GM19438 (cell line): ENCODE measurements around the gene FMNL1.
A peak's percentile ranks its signal among the peaks of the same experiment; 100 is the strongest.
"Not testable (repeated sequence)": the region's sequence is repeated elsewhere in the genome, so short reads cannot be mapped to it uniquely, and the experiment has no call there.

Experiments
- ATAC-seq: cut with Tn5 transposase; IDR thresholded peaks from one replicate; pipeline ENCODE4 v1.9.1; 2021; ENCODE audit warnings: low read depth; ENCODE audit not compliant: unreplicated experiment

FMNL1 gene

DNA sequence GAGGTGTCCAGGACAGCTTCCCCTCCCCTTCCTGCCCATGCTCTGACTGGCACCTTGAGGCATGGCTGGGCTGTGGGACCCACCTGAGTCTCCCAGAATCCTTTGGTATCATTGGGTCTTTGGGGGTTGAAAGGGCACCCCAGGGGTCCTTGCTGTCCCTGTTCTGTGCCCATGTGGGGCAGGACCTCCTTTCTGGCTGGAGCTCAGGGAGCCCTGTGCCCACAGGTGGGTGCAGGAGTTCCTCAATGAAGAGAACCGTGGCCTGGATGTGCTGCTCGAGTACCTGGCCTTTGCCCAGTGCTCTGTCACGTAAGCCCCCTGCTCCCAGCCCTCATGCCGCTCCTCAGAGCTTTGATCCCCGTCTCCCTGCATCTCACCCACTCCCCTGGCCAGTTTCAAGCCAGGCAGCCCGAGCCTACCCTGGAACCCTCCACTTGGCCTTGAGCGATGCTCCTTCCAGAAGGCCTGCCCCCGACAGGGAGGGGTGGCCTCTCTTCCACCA, 11.8 kb downstream of the FMNL1 start:
- ATAC-seq: no peak

- no peak for ATAC-seq
Observed at GRCh38 chr17:45234641-45235415, 13.1 kb downstream of the FMNL1 start.

- ATAC-seq: no peak
Observed at GRCh38 chr17:45235416-45236281, 14.0 kb downstream of the FMNL1 start.

- no peak for ATAC-seq
Observed at GRCh38 chr17:45236282-45236606, 14.6 kb downstream of the FMNL1 start.

DNA sequence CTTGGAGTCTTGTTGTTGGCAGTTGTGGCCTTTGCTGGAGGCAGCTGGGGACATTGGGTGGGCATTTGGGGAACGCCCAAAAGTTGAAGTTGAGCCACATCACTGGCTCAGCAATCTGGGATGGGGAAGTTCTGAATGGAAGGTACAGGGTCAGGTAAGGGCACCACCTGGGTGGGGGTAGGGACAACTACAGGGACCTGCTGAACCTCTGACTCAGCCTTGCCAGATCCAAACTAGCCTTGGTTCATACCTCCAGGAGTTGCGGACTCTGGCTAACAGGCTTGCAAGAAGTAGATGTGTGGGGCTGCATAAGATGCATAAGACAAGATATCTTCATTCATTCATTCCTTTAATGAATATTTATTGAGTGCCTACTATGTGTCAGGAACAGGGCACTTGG, 16.0 kb downstream of the FMNL1 start:
- ATAC-seq: no peak

DNA sequence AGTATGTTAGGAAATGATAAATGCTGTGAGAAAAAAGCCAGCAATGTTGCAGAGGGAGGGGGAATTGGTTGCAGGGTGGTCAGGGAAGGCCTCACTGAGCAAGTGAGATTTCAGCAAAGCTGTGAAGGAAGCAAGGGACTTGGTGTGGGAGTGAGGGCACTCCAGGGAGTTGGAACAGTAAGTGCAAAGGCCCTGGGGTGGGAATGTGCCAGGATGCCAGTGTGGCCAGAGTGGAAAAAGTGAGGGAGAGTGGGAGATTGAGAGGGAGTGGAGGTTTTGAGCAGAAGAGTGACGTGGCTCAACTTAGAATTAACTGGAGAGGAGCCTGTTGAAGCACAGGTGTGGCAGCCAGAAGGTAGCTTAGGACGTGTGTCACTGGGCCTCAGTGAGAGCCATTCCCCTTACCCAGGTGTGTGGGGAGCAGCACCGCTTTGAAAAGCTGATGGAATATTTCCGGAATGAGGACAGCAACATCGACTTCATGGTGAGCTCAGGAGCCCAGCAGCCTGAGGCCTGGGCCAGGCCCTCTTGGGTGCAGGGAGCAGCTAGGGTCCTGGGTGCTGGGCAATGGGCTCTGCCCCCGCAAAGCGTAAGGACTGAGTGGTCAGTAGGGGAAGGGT, 16.6 kb downstream of the FMNL1 start:
- no peak for ATAC-seq

DNA sequence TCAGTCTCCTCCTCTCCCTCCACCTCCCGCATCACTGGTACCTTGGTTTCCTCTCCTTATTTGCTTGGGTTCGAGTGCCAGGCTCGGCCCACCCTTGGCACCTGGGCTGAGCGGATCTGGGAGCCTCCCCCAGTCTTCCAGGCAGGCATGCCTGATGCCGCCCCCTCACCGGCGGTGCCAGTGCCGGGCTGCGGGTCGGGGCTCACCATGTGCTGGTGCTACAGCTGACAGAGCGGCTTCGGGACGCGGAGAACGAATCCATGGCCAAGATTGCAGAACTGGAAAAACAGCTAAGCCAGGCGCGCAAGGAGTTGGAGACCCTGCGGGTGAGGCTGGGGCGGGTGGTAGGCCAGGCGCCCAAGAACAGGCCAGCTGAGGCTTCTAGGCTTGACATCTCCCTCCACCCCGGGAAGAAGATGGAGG, 19.2 kb downstream of the FMNL1 start:
- ATAC-seq: no peak

DNA sequence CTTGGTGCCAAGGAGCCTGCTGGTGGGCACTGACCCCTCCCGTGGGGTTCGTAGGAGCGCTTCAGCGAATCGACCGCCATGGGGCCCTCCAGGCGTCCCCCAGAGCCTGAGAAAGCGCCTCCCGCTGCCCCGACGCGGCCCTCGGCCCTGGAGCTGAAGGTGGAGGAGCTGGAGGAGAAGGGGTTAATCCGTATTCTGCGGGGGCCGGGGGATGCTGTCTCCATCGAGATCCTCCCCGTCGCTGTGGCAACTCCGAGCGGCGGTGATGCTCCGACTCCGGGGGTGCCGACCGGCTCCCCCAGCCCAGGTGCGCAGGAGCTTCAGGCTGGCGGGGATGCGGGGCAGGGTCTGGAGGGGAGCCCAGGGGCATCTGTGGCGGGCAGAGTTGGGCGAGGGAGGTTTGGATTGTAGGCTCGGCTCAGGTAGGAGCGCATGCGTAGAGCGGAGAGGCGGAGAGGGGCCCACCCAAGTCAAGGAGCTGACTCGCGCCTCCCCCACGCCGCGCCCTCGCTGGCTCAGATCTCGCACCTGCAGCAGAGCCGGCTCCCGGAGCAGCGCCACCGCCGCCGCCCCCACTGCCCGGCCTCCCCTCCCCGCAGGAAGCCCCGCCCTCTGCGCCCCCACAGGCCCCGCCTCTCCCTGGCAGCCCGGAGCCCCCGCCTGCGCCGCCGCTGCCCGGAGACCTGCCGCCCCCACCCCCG, 19.8 kb downstream of the FMNL1 start:
- no peak for ATAC-seq

- no peak for ATAC-seq
Observed at GRCh38 chr17:45242029-45242414, 20.3 kb downstream of the FMNL1 start.

GRCh38 chr17:45243750-45244149, 22.1 kb downstream of the FMNL1 start:
- no peak for ATAC-seq

DNA sequence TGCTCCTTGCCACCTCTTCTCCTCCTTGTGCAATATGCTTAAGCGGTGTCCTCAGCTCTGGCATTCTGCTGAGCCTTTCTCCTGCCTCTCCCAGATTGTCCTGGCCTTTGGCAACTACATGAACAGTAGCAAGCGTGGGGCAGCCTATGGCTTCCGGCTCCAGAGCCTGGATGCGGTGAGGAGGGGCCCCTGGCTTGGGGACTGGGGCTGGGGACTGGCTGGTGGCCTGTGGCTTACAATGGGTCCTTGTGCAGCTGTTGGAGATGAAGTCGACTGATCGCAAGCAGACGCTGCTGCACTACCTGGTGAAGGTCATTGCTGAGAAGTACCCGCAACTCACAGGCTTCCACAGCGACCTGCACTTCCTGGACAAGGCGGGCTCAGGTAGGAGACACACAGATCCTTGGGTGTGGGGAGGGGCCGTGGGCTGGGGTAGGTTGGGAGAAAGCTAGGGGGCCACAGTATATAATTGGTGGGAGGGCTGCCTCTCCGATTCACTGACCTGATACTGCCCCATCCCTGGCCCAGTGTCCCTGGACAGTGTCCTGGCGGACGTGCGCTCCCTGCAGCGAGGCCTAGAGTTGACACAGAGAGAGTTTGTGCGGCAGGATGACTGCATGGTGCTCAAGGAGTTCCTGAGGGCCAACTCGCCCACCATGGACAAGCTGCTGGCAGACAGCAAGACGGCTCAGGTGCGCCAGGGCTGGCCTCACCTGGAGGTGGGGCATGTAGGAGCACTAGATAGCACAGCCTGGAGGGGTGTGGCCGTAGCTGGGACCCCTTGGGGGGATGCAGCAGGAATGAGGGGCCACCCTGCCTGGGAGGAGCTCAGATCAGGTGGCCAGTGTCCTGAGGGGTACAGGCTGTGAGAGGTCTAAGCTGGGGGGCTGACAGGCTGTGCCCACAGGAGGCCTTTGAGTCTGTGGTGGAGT, 23.3 kb downstream of the FMNL1 start:
- ATAC-seq: no peak

DNA sequence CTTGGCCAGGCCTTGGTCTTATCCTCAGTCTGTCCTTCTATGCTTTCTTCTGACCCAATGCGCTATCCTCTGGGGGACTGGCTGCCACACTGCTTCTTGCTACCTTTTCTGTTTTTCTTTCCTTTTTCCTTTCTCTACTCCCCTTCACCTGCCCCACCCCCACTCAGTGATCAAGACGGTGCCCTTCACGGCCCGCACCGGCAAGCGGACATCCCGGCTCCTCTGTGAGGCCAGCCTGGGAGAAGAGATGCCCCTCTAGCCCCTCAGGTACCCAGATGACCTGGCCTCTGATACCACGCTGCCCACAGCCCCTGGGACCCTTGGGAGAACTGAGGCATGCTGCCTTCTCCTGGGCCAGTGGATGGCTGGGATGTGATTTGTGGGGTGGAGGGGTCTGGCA, 24.7 kb downstream of the FMNL1 start:
- no peak for ATAC-seq

DNA sequence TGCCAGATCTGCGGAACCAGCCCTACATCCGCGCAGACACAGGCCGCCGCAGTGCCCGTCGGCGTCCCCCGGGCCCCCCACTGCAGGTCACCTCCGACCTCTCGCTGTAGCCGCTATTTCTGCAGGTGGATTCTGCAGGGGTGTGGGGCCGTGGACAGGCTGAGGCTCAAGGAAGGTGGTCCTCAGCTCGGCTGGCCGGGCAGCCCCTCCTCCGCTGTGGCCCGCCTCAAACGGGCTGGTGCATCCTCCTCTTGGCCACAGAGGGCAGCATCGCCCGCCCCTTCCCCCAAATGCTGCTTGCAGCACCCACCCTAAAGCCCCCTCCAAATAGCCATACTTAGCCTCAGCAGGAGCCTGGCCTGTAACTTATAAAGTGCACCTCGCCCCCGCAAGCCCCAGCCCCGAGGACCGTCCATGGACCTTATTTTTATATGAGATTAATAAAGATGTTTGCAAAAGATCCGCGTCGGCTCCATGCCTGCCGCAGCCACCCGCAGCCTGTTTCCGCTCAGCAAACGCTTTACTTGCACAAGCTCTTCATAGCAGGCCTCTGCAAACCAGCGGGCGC, 25.3 kb downstream of the FMNL1 start:
- ATAC-seq: no peak

GRCh38 chr17:45247429-45248131, 25.9 kb downstream of the FMNL1 start:
- peak; percentile 85 for ATAC-seq

GRCh38 chr17:45248132-45248957, 26.7 kb downstream of the FMNL1 start:
- peak; percentile 65 for ATAC-seq

DNA sequence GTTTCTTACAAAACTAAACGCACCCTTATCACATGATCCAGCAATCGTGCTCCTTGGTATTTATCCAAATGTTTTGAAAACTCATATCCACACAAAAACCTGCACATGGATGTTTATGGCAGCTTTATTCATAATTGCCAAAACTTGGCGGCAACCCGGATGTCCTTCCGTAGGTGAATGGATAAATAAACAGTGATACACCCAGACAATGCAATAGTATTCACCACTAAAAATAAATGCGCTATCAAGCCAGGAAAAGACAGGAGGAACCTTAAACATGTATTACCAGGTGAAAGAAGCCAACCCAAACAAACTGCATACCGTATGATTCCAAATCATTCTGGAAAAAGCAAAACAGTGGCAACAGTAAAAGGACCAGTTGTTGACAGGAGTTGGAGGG, 30.2 kb downstream of the FMNL1 start:
- ATAC-seq: no peak

- not testable (repeated sequence) for ATAC-seq
Observed at GRCh38 chr17:45253237-45253636, 31.6 kb downstream of the FMNL1 start.

DNA sequence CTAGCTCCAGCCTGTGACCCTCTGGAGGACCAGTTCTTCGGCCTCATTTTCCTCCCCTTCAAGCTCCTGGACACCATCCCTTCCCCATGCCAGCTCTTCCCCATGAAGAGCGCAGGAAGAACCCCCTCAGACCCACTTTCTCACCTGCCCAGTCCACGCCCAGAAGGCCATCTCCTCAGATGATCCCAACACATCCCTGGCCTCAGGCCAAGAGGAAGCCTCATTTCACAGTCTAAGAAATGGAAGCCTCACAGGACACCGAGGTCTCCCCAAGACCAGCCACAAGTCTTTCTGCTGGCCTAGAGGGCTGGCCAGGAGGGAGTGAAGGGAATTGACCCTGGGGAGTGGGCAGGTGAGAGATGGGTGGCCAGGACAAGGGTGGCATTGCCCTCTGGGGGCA, 32.2 kb downstream of the FMNL1 start:
- no peak for ATAC-seq
